ENCODE results near the gene SLC8B1.

Gene SLC8B1

DNA sequence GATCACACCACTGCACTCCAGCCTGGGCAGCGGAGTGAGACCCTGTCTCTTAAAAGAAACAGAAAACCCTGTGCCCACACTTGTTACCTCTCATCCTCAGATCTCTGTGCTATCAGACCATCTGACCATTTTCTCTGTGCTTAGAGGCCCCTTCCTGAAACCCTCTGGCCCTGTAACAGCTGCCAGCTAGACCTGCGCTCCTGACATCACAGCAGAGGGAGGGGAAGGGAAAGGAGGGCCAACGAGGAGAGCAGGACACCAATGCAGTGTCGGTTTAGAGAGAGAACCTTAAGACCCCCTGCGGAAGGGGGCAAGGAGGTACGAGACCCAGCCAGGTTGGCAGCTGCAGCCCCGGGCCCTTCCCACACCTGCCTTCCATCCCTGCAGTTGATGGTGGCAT is 42.4 kb downstream of the SLC8B1 start:
- no peak for DNase-seq

DNA sequence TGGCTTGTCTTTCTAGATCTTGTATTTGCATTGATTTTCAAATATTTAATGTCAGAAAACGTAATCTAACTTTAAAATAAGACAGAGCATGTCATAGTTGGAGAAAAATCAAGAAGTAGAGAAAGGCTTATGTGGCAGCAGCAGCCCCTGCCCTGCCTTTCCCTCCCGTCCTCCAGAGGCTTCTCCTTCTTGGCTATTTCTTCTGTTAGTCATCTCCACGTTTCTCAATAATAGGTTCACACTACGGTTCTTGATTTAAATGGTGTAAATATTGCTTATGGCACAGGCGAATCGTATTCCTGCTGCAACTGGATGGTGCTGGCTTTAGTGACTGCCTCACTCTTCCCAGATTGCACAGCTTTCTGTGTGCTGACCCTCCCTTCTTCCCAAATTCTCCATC is 42.8 kb downstream of the SLC8B1 start:
- DNase-seq, result no peak

DNA sequence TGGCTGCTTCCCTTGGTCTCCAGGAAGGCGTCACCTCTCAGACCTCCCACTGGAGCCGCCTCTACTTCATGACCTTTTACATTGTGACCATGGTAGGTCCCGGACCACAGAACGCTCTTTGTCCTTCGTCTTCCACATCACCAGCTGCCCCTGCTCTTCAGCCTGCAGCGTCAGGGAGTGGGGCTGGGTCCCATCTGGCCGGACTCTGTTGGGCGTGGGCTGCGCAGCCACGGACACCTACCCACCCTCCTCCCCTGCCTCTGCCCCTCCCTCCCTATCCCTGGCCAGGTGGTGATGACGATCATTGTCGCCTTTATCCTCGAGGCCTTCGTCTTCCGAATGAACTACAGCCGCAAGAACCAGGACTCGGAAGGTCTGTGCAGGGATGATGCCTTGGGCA is 43.3 kb downstream of the SLC8B1 start:
- no peak for DNase-seq

DNA sequence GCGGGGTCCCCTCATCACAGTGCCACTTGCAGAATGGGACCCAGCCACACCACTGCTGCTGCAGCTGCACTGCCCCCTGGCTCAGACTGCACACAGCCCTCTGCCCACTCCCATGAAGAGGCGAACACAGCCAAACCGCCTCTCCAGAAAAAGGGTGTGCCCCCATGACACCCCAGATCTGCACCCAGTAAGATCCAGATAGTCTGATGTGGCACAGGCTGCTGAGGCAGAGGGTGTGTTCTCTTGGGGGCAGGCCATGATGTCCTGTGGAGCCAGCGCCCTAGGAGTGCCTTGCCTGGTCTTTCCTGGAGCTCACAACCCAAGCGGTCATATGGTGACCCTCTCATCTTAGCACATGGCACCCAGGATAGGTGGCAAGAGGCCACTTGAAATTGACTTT is 44.4 kb downstream of the SLC8B1 start:
- no peak for DNase-seq

DNA sequence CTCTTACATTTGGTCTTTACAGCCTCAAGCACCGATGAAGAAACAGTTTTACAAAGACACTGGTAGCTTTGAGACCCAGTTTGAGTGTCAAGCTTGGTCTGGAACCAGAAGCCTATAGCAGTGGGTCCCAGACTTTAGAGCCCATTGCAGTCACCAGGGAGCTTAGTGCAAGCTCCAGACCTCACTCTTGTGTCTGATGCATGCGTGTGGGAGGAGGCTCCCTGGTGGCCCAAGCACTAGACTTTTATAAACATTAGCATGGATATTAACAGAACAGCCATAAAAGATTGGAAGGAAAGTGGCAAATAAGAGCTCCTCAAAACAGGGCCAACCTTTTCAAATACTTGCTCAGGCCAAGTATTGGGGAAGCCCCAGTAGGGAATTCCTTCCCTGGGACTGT is 45.5 kb downstream of the SLC8B1 start:
- no peak for DNase-seq

DNA sequence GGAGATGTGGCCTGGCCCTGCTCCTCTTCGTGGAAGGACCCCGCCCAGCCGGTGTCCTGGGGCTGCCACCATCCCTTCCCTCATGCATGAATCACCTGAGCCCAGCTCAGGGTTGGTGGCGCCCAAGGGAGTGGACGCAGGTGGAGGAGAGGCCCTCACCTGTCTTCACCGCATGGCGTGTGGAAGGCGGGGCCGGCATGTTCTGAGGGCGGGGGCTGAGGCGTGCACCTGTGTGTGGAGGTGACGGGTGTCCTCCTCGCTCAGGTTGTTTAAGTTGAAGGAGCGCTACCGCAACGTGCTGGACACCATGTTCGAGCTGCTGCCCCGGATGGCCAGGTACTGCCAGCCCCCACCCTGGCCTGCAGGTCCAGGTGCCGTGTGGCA is 47.0 kb downstream of the SLC8B1 start:
- DNase-seq, result no peak

DNA sequence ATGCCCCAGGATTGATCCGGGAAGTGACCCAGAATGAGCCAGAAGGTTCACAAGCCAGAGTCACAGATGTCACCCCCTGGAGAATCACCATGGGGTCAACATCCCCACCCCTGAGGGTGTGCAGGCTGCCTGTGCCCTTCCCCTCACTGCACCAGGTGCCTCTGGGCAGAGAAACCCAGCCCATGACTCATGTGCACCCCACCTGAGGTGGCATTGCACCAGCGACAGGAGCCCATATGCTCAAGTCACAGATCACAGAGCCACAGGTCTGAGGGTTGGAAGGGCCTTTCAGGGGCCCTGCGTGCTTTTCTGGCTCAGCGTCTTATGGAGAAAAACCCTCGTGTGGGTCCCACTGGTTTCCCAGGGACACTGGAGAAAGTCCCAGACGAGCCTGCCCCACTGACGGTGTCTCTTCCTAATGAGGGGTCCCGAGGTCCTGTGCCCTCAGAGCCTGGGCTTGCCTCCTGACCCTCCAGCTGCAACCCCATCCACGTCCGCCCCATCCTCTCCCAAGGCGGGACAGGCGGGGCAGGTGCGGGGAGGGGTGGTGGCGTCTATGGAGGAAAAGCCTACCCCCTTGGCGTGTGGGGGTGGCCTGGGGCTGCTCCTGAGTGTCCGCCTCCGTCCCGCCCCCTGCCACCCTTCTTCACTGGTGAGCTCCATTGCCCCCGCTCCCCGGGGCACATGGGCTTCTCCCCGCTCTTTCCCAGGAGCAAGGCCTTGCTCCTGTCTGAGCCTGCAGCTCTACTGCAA is 47.6 kb downstream of the SLC8B1 start:
- no peak for DNase-seq

DNA sequence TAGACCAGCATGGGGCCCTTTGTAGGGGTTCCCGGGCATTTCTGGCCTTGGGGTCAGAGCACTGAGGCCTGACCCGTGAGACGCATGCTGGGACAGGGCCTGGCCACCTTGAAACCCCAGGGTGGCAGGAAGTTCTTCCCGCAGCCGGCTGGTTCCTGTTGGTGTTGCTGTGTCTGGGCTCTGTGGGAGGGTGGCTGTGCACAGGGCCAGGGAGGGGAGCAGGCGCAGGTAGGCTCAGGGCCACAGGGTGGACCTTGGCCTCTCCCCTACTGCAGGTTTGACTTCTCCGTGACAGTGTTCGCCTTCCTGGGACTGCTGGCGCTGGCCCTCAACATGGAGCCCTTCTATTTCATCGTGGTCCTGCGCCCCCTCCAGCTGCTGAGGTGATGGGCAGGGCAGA is 48.2 kb downstream of the SLC8B1 start:
- DNase-seq, result no peak

DNA sequence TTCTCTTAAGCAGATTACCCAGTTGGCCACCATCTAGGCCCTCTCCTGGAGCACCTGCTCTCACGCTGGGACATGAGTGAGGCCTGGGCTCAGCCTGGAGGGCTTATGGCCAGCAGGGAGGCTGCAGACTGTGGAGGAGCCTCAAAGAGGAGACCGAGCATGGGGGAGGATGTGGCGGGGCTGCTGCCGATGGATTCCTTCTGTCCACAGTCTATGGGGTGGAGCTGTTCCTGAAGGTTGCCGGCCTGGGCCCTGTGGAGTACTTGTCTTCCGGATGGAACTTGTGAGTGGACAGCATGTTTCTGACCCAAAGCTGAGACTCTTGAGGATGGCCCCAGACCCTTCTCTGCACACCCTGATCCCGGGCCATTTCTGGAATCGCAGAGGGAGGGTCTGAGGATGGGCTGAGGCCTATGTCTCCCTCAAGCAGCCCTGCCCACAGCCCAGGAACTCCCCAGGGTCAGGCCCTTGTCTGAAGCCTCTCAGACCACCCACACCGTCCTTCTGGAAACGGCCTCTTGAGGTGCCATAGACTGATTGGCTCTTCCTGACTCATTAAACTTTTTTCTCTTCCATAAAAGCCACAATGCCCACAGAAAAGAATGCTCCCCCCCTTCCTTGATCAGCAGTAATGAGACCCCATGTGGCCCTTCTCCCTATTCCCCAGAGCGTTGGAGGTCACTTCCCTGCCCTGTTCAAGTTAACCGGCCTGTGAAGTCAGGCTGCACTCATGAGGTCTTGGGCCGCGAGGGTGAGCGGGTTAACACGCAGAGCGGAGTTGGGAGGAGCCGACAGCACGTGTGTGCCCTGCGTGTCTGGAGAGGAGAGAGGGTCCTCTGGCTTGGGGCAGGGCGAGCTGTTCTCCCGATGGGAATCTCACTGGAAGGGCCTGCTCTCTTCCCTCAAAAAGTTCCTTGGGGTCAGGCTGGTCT is 49.0 kb downstream of the SLC8B1 start:
- no peak for DNase-seq

DNA sequence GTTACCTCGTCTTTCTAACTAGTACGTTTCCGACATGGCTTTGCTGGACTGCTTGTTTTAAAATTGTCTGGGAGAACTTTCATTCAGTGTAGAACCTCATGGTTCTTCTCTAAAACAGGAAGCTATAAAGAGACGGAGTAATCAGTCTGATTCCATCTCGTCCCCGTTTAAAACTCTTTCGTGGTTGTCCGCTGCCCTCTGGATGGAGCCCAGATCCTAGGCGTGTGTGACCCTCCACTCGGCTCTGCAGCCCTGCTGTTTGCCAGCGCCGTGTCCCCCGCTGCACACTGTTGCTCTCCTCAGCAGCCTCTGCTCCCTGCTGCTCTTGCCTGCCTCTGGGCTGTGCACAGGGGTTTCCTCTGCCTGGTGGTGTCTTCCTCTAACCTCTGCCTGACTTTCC is 50.2 kb downstream of the SLC8B1 start:
- no peak for DNase-seq

DNA sequence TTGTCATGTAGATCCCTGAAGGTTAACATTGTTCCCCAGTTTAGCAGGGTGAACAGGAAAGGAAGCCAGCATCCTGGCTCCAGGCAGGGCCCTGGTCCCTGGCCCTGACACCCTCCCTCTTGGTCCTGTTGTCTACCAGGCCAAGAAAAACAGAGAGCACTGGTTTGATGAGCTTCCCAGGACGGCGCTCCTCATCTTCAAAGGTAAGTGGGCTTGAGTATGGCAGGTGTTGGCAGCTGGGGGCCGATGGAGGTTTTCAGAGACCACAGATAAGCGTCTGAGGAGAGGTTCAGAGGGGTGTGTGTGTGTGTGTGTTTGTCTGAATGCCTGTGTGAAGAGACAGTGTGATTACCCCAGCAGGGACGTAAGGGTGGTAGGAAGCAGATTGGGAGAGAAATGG is 56.3 kb downstream of the SLC8B1 start:
- no peak for DNase-seq

DNA sequence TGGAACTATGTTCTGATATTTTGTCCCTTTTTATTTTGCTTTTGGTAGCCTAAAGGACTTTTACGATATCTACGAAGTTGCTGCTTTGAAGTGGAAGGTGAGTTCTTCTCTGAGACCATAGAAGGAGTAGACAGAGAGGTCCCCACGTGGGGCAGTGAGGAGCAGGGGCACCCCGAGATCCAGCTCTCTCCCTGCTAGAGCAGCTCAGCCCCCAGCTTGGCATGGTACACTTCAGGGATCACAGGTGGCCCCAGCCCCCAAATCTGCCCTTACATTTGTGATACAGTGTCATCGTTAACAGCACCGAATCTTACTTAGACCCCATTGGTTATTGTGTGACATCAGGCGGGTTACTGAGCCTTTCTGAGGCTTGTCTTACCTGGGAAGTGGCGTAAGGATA is 56.8 kb downstream of the SLC8B1 start:
- no peak for DNase-seq

DNA sequence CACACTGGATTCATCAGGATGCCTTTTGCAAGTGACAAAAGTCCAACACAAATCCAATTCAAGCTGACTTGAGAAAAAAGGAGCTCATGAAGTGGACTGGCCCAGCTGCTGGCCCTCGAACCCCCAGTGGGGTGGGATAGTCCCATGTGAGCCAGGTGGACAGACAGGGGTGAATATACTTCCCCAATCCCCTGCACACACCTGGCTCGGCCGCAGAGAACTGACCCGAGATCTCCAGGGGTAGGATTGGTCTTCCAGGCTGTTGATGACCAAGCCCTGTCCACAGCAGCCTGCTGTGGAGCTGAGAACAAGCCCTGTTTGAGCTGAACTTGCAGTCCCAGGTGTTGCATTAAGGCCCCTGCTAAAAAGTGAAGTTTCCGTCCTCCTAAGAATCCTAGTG is 57.4 kb downstream of the SLC8B1 start:
- DNase-seq, result no peak

DNA sequence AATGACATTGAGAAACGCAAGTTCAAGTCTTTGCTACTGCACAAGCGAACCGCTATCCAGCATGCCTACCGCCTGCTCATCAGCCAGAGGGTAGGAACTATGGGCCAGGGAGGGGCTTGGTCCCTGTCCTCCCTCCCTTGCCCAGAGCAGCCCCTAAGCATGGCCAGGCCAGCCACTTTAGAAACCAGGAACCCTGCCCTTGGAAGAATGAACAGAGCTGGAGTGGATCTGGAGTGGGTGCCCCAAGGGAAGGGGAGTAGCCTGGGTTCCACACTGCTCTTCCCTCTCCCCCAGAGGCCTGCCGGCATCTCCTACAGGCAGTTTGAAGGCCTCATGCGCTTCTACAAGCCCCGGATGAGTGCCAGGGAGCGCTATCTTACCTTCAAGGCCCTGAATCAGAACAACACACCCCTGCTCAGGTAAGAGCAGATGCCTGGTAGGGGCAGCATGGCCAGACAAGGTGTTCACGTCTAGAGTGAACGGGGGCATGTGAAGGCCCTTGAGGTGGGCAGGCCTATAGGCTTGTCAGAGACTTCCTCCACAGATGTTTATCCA is 57.9 kb downstream of the SLC8B1 start:
- DNase-seq, result no peak

DNA sequence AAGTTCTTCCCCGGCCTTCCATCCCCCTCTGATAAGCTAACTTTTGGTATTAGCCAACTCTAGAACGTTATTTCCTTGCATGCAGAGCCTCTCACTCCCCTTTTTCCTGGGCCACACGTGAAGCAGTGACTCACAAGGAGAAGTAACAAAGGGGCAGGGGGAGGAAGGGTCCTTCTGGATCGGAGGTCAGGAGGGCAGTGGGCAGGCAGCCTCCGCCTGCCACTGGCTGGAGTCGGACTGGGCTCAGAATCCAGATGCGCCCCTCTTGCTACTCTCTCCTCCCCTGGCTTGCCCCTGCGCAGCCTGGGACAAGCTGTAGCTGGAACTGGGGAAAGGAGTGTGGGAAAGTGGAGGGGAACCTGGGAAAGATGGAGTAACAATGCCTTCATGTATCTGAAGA is 58.6 kb downstream of the SLC8B1 start:
- DNase-seq, result peak in 1 of 2 donors; percentile 12

DNA sequence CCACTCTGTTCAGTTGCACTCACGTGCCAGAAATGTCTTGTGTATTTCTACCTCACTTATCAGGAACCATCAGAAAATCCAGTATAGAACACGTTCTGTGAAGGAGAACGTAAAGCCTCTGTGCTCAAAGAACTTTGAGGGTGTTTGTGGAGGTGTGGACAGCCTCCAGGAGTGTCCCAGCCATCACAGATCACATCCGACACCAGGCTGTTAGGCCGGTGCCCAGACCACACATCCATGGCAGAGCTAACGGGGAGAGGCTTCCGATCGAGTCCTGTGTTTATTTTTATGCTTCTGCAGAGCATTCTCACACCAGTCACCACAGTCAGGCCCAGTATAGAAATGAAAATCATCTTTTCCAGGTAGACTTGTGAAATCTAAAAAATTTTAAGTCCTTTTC is 60.1 kb downstream of the SLC8B1 start:
- DNase-seq, result no peak

DNA sequence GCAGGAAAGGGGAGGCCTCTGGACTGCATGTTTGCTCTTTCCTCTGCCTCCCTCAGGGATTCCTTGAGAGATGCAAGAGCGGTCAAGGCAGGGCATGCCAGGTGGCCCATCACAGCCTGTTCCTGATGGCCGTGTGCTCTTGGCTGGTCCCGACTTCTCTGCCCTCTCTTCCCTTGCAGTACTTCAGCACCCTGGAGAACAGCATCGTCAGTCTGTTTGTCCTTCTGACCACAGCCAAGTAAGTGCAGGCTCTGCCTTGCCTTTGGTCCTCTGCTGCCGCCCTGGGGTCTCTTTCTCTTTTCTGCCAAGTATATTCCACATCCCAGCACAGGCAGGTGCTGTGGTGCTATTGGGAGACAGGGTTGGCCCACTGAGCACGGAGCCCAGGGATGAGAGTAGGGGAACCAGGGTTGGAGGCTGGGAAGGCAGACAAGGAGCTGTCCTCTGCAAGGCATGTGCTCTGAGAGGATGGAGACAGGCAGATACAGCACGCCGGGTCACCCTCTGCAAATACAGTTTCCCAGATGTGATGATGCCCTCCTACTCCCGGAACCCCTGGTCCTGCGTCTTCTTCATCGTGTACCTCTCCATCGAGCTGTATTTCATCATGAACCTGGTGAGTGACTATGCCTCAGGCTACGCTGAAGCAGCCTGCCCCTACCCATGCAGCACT is 61.7 kb downstream of the SLC8B1 start:
- DNase-seq, result no peak

DNA sequence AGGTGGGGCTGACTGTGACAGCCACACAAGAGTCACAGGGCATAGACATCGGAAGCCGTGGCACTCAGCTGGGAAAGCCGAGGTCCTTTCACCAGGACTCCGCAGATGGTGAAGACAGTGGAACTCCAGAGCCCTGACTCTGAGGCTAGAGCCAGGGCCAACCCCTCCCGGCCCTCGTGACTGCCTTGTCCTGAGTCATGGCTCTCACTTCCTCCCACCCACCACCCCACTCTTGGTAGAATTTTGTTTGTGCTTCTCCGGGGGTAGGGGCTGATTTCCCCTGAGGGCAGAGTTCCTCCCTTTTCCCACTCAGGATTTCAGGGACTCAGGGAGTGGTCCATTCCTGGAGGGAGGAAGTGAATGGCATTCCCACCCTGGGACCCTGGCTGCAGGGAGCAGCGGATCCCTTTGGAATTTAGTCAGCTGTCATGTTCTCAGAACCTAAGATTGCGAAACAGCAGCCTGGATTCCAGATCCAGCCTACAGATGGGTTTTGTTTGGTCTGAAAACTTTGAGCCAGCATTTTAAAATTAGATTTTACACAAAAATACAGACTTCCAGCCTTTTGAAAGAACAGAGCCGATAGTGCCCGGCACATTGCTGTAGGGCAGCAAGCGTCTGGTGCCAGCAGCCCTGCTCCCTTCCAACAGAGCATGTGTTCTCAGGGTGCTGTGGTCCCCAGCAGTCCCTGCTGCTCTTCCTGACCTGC is 62.9 kb downstream of the SLC8B1 start:
- DNase-seq, result peak; percentile 88 to 95

DNA sequence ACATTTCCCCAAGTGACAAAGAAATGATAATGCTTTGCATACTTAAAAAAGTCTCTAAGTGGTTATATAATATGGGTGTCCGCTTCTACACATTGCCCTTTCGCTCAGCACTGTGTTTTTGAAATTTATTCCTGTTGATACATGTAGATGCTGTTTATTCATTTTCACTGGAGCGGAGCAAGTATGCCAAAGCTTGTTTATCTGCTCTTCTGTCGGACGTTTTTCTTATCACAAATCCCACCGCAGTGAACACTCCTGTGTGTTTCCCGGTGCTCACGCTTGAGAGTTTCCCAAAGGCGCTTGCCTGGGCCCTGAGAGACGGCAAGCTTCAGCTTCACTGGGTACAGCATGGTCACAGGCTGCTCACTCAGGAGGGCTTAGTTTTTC is 63.5 kb downstream of the SLC8B1 start:
- no peak for DNase-seq

DNA sequence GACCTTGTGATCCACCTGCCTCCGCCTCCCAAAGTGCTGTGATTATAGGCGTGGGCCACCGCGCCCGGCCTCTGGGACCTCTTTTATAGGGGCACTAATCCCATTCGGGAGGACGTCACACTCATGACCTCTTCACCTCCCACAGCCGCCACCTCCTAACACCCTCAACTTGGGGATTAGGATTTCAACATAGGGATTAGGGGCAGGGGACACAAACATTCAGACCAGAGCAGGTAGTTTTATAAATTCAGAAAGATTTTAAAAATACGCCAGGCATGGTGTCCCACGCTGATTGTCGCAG is 64.2 kb downstream of the SLC8B1 start:
- no peak for DNase-seq

DNA sequence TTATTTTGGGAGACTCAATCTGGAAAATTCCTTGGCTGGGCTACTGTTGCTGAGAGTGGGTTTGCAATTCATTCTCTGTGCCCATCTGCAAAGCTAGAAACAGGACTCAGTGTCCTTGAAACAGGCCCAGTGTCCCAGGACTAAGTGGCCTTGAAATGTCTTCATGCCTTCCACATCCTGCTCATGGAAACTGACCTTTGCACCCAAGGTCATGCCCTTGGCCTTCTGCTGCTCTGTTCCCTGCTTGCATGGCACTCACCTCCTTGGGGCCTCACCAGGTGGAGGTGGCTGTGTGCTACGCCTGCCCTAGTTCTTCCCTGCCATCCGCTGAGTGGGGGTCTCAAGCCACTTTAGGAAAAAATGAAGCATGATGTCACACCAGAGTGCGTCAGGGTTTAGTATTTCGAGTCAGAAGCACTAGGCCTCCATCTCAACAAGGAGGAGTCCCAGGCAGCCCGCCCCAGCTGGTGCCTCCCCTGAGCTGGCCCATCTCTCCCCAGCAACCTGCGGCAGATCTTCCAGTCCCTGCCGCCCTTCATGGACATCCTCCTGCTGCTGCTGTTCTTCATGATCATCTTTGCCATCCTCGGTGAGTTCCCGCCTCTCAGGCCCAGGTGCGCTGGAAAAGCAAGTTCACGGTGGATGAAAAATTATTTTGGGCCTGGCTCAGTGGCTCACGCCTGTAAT is 65.5 kb downstream of the SLC8B1 start:
- DNase-seq, result no peak

DNA sequence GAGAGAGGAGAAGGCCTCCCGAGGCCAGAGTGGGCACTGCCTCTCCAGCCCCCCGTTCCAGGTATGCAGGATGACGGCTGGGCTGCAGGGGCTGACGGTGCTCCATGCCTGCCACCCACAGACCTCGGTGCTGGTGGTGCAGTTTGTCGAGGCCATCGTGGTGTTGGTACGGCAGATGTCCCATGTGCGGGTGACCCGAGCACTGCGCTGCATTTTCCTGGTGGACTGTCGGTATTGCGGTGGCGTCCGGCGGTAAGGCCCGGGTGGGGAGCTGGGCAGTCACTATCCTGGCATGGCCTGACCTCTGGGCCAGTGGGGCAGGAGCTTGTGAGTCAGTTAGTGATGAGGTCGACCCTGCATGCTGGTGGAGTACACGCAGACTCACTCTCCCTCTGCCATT is 66.3 kb downstream of the SLC8B1 start:
- DNase-seq, result no peak
